ENCODE measurements around the gene CNNM2.

- TF ChIP-seq CTCF (IDR thresholded peaks at IDR 0.05) (no peak), POLR2A (IDR thresholded peaks at IDR 0.05) (no peak), EP300 (IDR thresholded peaks at IDR 0.05) (no peak)
Measured at GRCh38 chr10:103042129-103042528, 124.0 kb downstream of the CNNM2 start.
